ENCODE results near the gene NCAM1.

Gene NCAM1

DNA sequence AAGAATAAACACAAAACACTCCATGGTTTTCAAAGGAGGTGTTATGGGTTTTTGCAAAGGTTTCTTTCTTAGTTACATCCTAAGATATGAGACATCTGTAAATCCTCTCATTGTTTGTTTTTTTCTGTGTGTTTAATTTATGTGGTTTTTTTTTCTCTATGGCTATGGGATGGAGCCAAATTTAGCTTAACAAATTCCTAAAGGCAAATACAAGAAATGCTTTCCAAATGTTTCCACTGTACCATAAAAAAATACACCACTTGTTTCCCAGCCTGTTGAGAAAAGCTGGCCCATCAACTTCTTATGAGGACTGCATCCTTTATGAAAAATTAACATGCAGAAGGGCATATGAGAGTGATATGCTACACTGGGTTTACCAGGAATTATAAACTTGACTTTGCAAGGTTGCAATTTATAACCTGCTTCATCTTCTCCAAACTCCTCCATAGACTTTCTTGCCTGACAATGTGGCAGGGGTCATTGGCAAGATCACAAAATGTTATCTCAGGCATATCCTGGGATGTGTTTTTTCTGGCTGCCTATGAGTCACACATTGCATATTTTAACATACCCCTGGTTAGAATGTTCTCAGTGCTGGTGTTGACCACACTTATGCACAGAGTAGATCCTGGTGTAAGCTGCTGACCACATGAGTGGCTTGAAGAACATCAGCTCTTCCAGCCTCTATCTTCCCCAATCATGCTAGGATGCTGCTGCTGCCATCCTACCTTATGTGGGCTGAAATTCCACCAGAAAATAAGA lies 215.6 kb downstream of the NCAM1 start:
- Histone ChIP-seq H3K4me1 (ENCODE audit: control insufficient read depth, insufficient read depth, low read length) (peaks cover 4% of the 10 kb centered on the region), H3K4me3 (ENCODE audit: low read length) (no peak overlapping the region), H3K27ac (ENCODE audit: low read depth, low read length) (no peak overlapping the region), H3K27me3 (ENCODE audit: control insufficient read depth, insufficient read depth, low read length) (no peaks in the 10 kb centered on the region), H3K9ac (ENCODE audit: low read length) (no peak overlapping the region), H3K36me3 (ENCODE audit: control insufficient read depth, insufficient read depth, low read length) (no peaks in the 10 kb centered on the region)

DNA sequence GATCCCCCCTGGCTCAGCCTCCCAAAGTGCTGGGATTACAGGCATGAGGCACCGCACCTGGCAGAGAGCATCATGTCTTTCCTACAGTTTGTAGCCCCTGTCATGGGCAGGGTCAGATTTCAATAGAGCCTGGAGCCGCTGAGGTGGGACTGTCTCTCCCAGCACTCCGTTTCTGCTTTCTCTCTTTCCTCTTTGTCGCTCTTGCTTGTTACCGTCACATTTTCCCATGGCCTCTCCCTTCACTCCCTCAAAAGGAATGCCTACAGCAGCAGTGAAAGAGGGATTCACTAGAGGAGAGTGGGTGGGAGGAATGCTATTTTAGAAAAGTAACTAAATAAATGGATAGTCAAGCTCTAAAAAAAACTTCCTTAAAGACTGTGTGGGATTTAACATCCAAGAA lies 216.5 kb downstream of the NCAM1 start:
- H3K27me3 ChIP-seq (ENCODE audit: control insufficient read depth, insufficient read depth, low read length) = no peaks in the 10 kb centered on the region
- H3K9ac ChIP-seq (ENCODE audit: low read length) = no peak overlapping the region
- H3K36me3 ChIP-seq (ENCODE audit: control insufficient read depth, insufficient read depth, low read length) = no peaks in the 10 kb centered on the region
- H3K4me1 ChIP-seq (ENCODE audit: control insufficient read depth, insufficient read depth, low read length) = peaks cover 4% of the 10 kb centered on the region
- no peak overlapping the region for H3K4me3 ChIP-seq (ENCODE audit: low read length)
- H3K27ac ChIP-seq (ENCODE audit: low read depth, low read length) = no peak overlapping the region

DNA sequence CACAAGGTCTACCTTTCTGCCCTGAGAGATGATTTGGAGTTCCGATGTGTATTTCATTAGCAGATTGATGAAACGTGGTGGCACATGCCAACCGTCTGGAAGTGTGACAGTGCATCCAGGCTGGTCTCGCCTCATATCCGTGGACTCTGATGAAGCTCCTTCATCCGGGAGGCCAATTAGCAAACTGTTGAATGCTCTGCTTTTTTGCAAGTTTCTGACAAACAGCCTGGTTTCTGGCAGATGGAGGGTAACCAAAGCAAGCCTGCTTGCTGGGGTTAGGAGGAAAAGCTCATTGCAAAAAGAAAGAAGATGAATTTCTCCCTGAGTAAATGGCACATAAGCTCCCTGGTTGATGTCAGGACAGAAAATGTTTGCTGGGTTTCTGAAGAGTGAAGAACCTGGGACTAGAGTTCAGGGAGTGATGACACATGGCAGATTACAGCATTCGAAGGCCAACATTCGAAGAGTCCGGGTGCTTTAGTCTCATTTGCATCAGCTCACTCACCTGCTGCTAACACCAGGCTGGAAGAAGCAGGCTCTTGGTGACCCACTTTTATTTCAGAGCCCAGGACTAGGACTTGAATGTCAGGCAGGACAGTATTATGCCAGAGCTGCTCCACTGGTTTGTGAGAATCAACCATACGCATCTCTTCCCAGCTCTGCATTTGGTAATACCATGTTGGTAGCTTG lies 217.3 kb downstream of the NCAM1 start:
- H3K9ac ChIP-seq (ENCODE audit: low read length) = no peak overlapping the region
- H3K36me3 ChIP-seq (ENCODE audit: control insufficient read depth, insufficient read depth, low read length) = no peaks in the 10 kb centered on the region
- no peak overlapping the region for H3K4me3 ChIP-seq (ENCODE audit: low read length)
- H3K27ac ChIP-seq (ENCODE audit: low read depth, low read length) = no peak overlapping the region
- no peaks in the 10 kb centered on the region for H3K27me3 ChIP-seq (ENCODE audit: control insufficient read depth, insufficient read depth, low read length)
- H3K4me1 ChIP-seq (ENCODE audit: control insufficient read depth, insufficient read depth, low read length) = peaks cover 4% of the 10 kb centered on the region

DNA sequence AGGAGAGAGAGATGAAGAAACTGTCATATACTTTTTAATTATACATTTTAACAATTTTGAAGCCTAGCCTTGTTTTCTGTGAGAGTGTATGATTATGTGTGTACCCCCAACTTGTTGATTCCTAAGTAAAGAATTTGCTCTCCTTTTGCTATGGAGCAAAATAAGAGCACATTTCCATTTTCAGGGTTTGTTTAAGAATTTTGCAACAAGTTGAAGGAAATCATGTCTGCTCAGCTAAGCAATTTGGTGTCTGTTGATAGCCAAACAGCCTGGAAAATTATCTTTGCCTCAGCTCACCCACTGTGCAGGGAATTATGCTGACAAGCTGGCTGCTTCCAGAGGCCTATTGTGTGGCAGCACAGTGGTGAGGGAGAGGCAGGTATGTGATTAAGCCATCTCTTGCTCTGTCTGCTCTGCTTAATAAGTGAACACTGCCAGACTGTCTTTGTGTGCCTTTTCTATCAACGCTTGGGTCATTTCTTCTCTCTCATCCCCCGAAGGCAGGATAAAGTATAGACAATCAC lies 218.0 kb downstream of the NCAM1 start:
- H3K4me3 ChIP-seq (ENCODE audit: low read length) = no peak overlapping the region
- H3K27ac ChIP-seq (ENCODE audit: low read depth, low read length) = no peak overlapping the region
- H3K4me1 ChIP-seq (ENCODE audit: control insufficient read depth, insufficient read depth, low read length) = peaks cover 4% of the 10 kb centered on the region
- H3K27me3 ChIP-seq (ENCODE audit: control insufficient read depth, insufficient read depth, low read length) = no peaks in the 10 kb centered on the region
- no peak overlapping the region for H3K9ac ChIP-seq (ENCODE audit: low read length)
- no peaks in the 10 kb centered on the region for H3K36me3 ChIP-seq (ENCODE audit: control insufficient read depth, insufficient read depth, low read length)

DNA sequence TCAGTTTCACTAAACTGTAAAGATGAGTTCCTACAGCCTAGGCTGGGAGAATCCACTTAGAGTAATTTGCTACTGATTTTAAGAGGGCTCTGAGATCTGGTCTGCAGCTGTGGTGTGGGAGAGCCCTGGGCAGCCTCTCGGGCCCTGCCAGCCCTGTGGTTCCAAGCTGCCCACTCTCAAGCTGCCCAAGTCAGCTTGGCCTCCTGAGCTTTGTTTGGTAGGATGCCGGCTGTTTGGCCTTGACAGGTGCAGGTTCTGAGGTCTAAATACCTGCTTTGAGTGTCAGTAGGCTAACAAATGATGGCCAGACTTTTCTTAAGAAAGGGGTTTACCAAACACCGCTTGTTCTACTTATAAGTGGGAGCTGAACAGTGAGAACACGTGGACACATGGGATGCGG lies 219.9 kb downstream of the NCAM1 start:
- Histone ChIP-seq H3K4me1 (ENCODE audit: control insufficient read depth, insufficient read depth, low read length) (no peaks in the 10 kb centered on the region), H3K27me3 (ENCODE audit: control insufficient read depth, insufficient read depth, low read length) (no peaks in the 10 kb centered on the region), H3K27ac (ENCODE audit: low read depth, low read length) (no peak overlapping the region)

DNA sequence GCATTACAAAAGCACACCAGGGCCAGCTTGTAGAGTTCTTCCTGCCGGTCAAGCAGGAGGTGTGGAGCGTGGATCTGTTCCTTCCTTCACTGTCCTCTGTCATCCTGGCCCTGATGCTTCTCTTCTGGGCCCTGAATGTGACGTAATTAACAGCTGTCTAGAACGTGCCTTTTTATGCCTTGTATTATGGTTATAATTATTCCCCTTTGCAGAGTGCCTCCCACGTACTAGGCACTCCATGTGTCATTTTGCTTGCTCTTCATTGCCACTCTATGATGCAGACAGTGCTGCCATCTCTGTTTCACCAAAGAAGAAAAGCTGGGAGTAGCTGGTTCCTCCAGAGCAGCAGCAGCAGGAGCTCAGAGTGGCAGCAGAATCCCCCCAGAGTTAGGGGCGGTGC lies 221.1 kb downstream of the NCAM1 start:
- no peak overlapping the region for H3K27ac ChIP-seq (ENCODE audit: low read depth, low read length)
- no peaks in the 10 kb centered on the region for H3K36me3 ChIP-seq (ENCODE audit: control insufficient read depth, insufficient read depth, low read length)
- H3K9ac ChIP-seq (ENCODE audit: low read length) = no peak overlapping the region
- H3K4me3 ChIP-seq (ENCODE audit: low read length) = no peak overlapping the region
- no peaks in the 10 kb centered on the region for H3K27me3 ChIP-seq (ENCODE audit: control insufficient read depth, insufficient read depth, low read length)
- H3K4me1 ChIP-seq (ENCODE audit: control insufficient read depth, insufficient read depth, low read length) = no peaks in the 10 kb centered on the region

More for the DNA sequence above, 219.9 kb downstream of the NCAM1 start:
- Histone ChIP-seq H3K4me3 (ENCODE audit: low read length) (no peak overlapping the region), H3K36me3 (ENCODE audit: control insufficient read depth, insufficient read depth, low read length) (no peaks in the 10 kb centered on the region), H3K9ac (ENCODE audit: low read length) (no peak overlapping the region)

DNA sequence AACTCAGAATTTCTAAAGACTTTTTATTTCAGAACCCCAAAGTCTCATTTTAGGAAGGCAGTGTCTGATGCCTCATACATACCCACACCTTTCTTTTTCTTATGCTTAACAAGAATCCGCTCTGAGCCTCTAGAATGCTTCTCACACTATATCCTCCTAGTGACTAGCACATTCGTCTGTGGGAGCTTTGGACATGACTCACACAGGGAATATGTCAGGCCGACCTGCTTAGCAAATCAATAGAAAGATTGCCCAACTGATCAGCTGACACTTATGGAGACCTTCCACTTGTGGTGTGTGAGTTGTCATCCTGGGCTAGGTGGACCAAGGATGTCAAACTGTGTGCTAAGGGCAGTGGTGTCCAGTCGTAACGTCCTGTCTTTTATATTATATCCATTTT lies 223.3 kb downstream of the NCAM1 start:
- Histone ChIP-seq H3K27ac (ENCODE audit: low read depth, low read length) (no peak overlapping the region), H3K36me3 (ENCODE audit: control insufficient read depth, insufficient read depth, low read length) (no peaks in the 10 kb centered on the region), H3K4me1 (ENCODE audit: control insufficient read depth, insufficient read depth, low read length) (no peaks in the 10 kb centered on the region), H3K27me3 (ENCODE audit: control insufficient read depth, insufficient read depth, low read length) (no peaks in the 10 kb centered on the region), H3K4me3 (ENCODE audit: low read length) (no peak overlapping the region), H3K9ac (ENCODE audit: low read length) (no peak overlapping the region)

DNA sequence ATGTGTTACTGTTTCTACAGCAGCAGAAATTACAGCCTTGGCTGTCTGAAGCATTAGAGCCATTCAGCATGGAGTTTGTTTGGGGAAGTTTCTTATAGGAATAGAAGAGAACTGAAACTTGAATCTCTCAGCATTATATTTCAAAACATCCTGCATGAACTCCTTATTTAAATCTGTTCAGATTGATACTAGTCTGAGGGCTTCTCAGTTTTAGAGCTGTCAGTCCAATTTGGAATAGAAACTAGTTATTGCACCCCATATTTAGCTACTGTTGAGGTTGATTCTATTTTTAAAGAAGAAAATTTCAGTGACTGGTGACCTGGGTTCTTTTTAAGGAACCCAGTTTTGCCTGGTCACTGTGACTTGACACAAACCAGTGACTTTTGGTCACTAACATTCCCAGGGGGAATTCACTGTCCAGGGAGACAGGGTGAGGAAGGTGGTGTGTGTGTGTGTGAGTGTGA lies 227.2 kb downstream of the NCAM1 start:
- H3K4me3 ChIP-seq (ENCODE audit: low read length) = no peak overlapping the region
- no peaks in the 10 kb centered on the region for H3K36me3 ChIP-seq (ENCODE audit: control insufficient read depth, insufficient read depth, low read length)
- H3K9ac ChIP-seq (ENCODE audit: low read length) = no peak overlapping the region
- H3K27me3 ChIP-seq (ENCODE audit: control insufficient read depth, insufficient read depth, low read length) = no peaks in the 10 kb centered on the region
- no peaks in the 10 kb centered on the region for H3K4me1 ChIP-seq (ENCODE audit: control insufficient read depth, insufficient read depth, low read length)
- no peak overlapping the region for H3K27ac ChIP-seq (ENCODE audit: low read depth, low read length)

DNA sequence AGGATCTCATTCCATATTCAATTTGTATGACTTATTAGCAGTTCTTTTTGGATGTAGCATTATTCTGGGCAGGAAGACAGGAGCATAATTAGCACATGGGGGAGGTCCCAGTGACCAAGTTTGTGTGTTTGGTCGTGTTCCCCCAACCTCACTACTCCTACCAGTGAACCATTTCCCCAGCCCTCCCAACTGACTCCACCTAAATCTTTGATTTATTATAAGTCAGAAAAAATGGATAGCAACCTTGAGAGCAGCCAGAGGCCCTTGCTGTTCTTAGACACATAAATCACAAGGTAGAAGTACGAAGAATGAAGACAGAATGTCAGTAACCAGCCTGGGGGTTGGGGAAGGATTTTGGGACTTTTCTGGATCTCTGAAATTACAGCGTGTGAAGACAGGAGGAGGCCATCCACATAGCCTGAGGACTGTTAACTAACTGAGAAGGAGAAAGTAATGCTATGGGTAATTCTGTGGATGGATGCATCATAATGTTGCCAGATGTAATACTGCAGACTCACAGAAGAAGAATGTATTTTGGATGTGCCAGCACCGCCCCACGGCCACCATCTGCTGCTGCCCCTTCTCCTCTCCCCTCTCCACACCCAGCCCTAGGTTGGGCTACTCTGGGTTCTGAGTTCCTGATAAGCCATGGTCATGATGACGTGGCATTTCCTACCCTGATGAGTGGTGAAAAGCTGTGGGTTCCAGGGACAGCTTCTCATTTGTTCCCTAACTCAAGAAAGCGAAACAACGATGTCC lies 228.9 kb downstream of the NCAM1 start:
- H3K27ac ChIP-seq (ENCODE audit: low read depth, low read length) = no peak overlapping the region
- no peak overlapping the region for H3K9ac ChIP-seq (ENCODE audit: low read length)
- no peaks in the 10 kb centered on the region for H3K36me3 ChIP-seq (ENCODE audit: control insufficient read depth, insufficient read depth, low read length)
- H3K4me1 ChIP-seq (ENCODE audit: control insufficient read depth, insufficient read depth, low read length) = peaks cover 7% of the 10 kb centered on the region
- no peak overlapping the region for H3K4me3 ChIP-seq (ENCODE audit: low read length)
- no peaks in the 10 kb centered on the region for H3K27me3 ChIP-seq (ENCODE audit: control insufficient read depth, insufficient read depth, low read length)

DNA sequence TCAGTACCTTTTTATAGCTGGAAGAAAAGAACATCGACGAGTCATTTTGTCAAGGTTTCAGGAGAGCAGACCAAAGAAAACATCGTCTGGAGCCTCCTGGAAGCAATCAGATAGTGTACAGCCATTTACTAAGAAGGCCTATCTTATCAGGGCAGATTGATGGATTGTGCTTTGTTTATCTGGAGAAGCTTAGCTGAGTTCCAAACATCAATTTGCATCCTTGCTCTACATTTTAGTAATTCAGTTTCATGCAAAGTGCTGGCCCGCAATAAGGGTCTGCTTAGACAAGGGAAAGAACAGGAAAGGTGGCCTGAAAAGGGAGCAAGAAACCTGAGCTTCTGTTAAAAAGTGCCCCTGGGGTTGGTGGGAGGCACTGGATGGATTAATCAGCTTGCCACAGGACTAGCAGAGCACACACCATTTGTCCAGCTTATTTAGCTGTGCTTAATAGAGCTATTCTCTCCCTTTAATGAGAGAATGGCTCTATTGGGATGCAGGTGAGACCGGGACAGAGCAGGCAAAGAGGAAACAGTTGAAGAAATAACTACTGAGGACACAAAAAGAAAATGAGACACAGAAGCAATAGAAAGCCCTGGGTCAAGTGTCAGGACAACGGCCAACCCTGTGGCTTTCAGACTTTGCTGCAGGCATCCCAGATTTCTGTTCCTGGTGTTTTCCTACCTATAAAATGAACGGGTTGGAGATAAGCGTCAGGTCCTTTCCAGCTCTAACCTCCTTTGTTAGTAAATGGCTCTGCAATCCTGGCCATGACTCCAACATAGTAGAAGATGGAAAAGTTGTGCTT lies 231.1 kb downstream of the NCAM1 start:
- no peak overlapping the region for H3K9ac ChIP-seq (ENCODE audit: low read length)
- no peaks in the 10 kb centered on the region for H3K27me3 ChIP-seq (ENCODE audit: control insufficient read depth, insufficient read depth, low read length)
- H3K4me1 ChIP-seq (ENCODE audit: control insufficient read depth, insufficient read depth, low read length) = peaks cover 7% of the 10 kb centered on the region
- H3K4me3 ChIP-seq (ENCODE audit: low read length) = no peak overlapping the region
- no peak overlapping the region for H3K27ac ChIP-seq (ENCODE audit: low read depth, low read length)
- no peaks in the 10 kb centered on the region for H3K36me3 ChIP-seq (ENCODE audit: control insufficient read depth, insufficient read depth, low read length)

DNA sequence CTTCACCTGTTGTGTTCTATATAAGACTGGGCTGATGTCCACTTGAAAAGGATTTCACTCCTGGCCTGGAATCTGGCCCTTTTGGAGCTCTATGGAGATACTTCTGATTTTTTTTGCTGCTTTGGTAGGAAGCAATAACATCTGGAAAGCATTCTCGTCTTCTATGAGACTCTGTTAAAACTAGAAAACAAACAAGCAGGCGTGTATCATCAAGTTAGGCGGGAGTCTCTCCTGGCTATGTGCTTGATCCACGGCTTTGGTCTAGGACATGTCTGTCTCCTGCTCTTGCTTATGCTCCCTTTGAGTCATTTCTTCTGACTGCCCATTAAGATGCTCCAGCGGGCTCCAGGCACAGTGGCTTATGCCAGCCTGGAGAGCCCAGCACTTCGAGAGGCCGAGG lies 231.8 kb downstream of the NCAM1 start:
- Histone ChIP-seq H3K4me3 (ENCODE audit: low read length) (no peak overlapping the region), H3K4me1 (ENCODE audit: control insufficient read depth, insufficient read depth, low read length) (peaks cover 7% of the 10 kb centered on the region), H3K36me3 (ENCODE audit: control insufficient read depth, insufficient read depth, low read length) (no peaks in the 10 kb centered on the region), H3K27me3 (ENCODE audit: control insufficient read depth, insufficient read depth, low read length) (no peaks in the 10 kb centered on the region), H3K27ac (ENCODE audit: low read depth, low read length) (no peak overlapping the region), H3K9ac (ENCODE audit: low read length) (no peak overlapping the region)

DNA sequence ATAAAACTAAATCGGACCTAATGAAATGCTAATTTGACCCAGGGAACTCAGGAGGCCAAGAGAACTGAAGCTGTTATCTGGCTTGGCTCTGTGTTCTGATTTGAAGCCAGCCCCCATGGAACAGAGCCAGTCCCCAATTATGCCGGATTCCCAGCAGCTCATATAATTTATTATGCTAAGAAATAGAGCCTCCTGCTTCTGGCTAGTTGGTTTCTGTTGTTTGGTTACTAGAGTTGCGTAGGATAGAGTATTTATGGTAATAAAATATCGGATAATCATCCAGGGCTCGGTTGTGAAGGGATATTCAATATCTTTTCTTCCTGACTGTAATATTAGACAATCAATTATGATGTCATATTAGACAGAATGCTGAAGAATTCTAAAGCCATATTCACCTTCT lies 232.7 kb downstream of the NCAM1 start:
- Histone ChIP-seq H3K27me3 (ENCODE audit: control insufficient read depth, insufficient read depth, low read length) (no peaks in the 10 kb centered on the region), H3K4me1 (ENCODE audit: control insufficient read depth, insufficient read depth, low read length) (peaks cover 9% of the 10 kb centered on the region), H3K36me3 (ENCODE audit: control insufficient read depth, insufficient read depth, low read length) (no peaks in the 10 kb centered on the region), H3K27ac (ENCODE audit: low read depth, low read length) (no peak overlapping the region), H3K4me3 (ENCODE audit: low read length) (no peak overlapping the region), H3K9ac (ENCODE audit: low read length) (no peak overlapping the region)
